Upper lobe of left lung (tissue), 6 donors: ENCODE measurements around the gene PGRMC2. TPM values are rescaled to one million over a fixed set of nuclear protein-coding genes. Genes with fewer than 3 reads are reported as not detected.

Source experiments
- ATAC-seq, 2 donors: fragments of 200-7000 bp; cut with Tn5 transposase; one replicate each; pipeline ENCODE4 v1.9.1; 2022; ENCODE audit warnings: mild to moderate bottlenecking in 2 of 2, moderate library complexity in 2 of 2; ENCODE audit not compliant: low FRiP score in 2 of 2
- DNase-seq, 2 donors: peaks; one replicate each; pipeline ENCODE4 v3.0.0-alpha.2; 2019 to 2020
- H3K27ac ChIP-seq, 4 donors: fragments of 200-600 bp; sonication (generic); one replicate each; pipeline ENCODE4 v1.5.1; 2016 to 2019
- H3K27me3 ChIP-seq, 4 donors: fragments of 200-600 bp; sonication (generic); one replicate each; pipeline ENCODE4 v1.5.1; 2017 to 2019
- H3K36me3 ChIP-seq, 4 donors: fragments of 200-600 bp; sonication (generic); one replicate each; pipeline ENCODE4 v1.5.1; 2016 to 2019
- H3K4me1 ChIP-seq, 4 donors: fragments of 200-600 bp; sonication (generic); one replicate each; pipeline ENCODE4 v1.5.1; 2018 to 2019
- H3K4me3 ChIP-seq, 4 donors: fragments of 200-600 bp; sonication (generic); one replicate each; pipeline ENCODE4 v1.5.1; 2017 to 2019; ENCODE audit warnings: mild to moderate bottlenecking in 2 of 4, moderate library complexity in 1 of 4
- H3K9me3 ChIP-seq, 4 donors: fragments of 200-600 bp; sonication (generic); one replicate each; pipeline ENCODE4 v1.5.1; 2018 to 2019
- POLR2AphosphoS5 ChIP-seq, 2 donors: sonication (generic); formaldehyde crosslinking; IDR thresholded peaks; one replicate each; pipeline ENCODE4 v1.5.1; 2017; ENCODE audit warnings: antibody characterized with exemption in 2 of 2
- WGBS, 2 donors: methylation state at CpG; one replicate each; pipeline ENCODE4 v1.1.5; 2017 to 2018; 5-methylcytosine and 5-hydroxymethylcytosine counted together
- total RNA-seq, 6 donors: library from RNA; depleted of rRNA in 4 of 6; stranded (reverse); fragments of >200 nt in 4 of 6; gene quantifications; one replicate each; pipeline versions ENCODE4 v1.1.0 to v1.2.1, GENCODE V29; 2016 to 2021
- TF ChIP-seq, protein P1 (sequence below), 6 experiments: fragments of 450-650 bp in 4 of 6; fragments of 200-600 bp in 2 of 6; sonication (generic) in 2 of 6; IDR thresholded peaks; one replicate each; pipeline ENCODE4 v1.5.1; 2016 to 2019; ENCODE audit warnings: antibody characterized with exemption in 6 of 6
- donor health status: DM: no; HTN: no; CAD: no; lungs with moderate emphysema.
- donor health status: DM: no; HTN: yes; CAD: no; lungs with severe emphysema.

PGRMC2 gene
- total RNA-seq, 6 donors from 2014 or later, result 6.3 to 56.0 (median 36.5) TPM

DNA sequence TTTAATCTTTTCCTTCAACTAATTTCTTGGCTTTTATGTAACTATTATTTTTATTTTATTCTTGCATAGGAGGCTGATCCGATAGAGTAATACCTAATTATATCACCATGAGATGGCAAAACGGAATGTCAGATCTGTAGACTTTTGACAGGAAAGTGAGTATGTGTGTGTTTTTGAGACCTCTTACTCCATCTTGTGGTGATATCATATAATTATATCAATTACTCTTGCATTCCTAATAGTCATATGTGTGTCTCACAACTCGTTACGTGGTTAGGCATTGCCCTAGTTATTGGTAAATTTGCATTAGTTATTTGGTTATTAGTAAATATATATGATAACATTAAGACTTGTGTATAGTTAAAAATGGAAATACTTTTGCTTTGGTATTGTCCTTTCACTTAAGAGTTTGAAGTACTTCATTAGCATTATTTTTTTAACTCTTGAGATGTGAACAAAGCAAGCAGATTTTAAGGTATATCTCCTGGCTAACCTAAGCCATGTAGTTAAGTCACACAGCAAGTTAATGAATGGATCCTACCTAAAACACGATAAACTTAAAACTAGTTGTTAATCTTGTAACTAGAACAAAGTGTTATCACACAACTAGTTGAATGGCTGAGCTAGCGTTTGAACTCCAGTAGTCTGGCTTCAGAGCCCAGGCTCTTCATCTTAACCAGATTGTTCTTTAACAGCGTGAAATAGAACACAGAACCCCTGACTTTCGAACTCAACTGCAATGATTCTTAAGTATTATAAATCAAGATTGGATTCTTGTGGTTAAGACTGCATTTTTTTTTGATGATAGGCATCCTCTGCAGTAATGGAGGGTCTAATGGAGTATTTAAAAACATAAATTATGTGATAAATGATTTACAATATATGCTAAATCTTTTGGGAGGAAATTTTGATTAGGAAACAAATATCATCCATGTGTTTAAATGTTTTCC lies 67.1 kb downstream of the PGRMC2 start:
- 34 to 49% methylated on average over 8 of the region's 8 CpGs for WGBS, 2 donors
- ATAC-seq (peak in 1 of 2 donors; percentile 32), DNase-seq (no peak)
- TF ChIP-seq, protein P1, sequence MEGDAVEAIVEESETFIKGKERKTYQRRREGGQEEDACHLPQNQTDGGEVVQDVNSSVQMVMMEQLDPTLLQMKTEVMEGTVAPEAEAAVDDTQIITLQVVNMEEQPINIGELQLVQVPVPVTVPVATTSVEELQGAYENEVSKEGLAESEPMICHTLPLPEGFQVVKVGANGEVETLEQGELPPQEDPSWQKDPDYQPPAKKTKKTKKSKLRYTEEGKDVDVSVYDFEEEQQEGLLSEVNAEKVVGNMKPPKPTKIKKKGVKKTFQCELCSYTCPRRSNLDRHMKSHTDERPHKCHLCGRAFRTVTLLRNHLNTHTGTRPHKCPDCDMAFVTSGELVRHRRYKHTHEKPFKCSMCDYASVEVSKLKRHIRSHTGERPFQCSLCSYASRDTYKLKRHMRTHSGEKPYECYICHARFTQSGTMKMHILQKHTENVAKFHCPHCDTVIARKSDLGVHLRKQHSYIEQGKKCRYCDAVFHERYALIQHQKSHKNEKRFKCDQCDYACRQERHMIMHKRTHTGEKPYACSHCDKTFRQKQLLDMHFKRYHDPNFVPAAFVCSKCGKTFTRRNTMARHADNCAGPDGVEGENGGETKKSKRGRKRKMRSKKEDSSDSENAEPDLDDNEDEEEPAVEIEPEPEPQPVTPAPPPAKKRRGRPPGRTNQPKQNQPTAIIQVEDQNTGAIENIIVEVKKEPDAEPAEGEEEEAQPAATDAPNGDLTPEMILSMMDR (IDR thresholded peaks at IDR 0.05), result peak in 1 of 6 experiments; percentile 15
- no peak for TF ChIP-seq POLR2AphosphoS5 (IDR thresholded peaks at IDR 0.05)
- Histone ChIP-seq H3K27me3 (no peaks in the 10 kb centered on the region), H3K9me3 (no peaks in the 10 kb centered on the region), H3K27ac (no peak overlapping the region), H3K4me1 (peaks cover 0 to 7% (median 0%) of the 10 kb centered on the region in 4 donors), H3K4me3 (no peak overlapping the region), H3K36me3 (no peaks in the 10 kb centered on the region)

Other genes with a start within 250 kb of the PGRMC2 start
- 10 to 100 TPM; 13.8 to 41.7 (median 20.7) TPM for gene LARP1B, start 226.5 kb downstream of the PGRMC2 start, total RNA-seq